Adrenal gland (tissue), 5 donors: ENCODE data around the gene AHCYL1.

Experiments
- POLR2A ChIP-seq, 2 donors: fragments of 450-650 bp; IDR thresholded peaks; one replicate each; pipeline ENCODE4 v1.6.1; 2017; ENCODE audit warnings: antibody characterized with exemption in 2 of 2, mild to moderate bottlenecking in 2 of 2, moderate library complexity in 1 of 2
- TF ChIP-seq, protein P1 (sequence below), 6 experiments: fragments of 450-650 bp in 4 of 6; fragments of 200-600 bp in 2 of 6; sonication (generic) in 1 of 6; IDR thresholded peaks; 1 replicate in 5 of 6; 2 replicates in 1 of 6; pipeline versions ENCODE4 v1.5.1 to v1.8.0; 2016 to 2021; ENCODE audit warnings: antibody characterized with exemption in 6 of 6, mild to moderate bottlenecking in 2 of 6, moderate library complexity in 1 of 6
- donor health status: DM: no; HTN: no; CAD: no.

DNA sequence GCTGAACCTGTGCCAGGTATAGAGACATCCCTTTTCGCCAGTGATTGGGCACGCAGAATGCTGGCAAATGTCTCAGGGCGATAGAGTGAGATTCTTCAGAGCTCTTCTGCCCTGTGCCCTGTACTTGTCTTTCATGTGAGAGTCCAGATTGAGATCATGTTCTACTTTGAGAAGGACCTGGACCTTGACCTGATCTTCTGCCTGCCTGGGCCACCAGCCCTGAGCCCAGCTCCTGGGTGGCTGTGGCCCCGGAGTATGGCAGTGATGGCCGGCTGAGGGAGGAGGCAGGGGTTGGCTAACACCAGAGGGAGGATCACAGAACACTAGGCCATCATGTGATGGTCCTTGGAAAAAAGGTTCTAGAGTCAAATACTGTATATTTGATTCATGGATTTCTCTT, 63.7 kb downstream of the AHCYL1 start:
- TF ChIP-seq, protein P1, sequence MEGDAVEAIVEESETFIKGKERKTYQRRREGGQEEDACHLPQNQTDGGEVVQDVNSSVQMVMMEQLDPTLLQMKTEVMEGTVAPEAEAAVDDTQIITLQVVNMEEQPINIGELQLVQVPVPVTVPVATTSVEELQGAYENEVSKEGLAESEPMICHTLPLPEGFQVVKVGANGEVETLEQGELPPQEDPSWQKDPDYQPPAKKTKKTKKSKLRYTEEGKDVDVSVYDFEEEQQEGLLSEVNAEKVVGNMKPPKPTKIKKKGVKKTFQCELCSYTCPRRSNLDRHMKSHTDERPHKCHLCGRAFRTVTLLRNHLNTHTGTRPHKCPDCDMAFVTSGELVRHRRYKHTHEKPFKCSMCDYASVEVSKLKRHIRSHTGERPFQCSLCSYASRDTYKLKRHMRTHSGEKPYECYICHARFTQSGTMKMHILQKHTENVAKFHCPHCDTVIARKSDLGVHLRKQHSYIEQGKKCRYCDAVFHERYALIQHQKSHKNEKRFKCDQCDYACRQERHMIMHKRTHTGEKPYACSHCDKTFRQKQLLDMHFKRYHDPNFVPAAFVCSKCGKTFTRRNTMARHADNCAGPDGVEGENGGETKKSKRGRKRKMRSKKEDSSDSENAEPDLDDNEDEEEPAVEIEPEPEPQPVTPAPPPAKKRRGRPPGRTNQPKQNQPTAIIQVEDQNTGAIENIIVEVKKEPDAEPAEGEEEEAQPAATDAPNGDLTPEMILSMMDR (IDR thresholded peaks at IDR 0.05), result no peak
- no peak for TF ChIP-seq POLR2A (IDR thresholded peaks at IDR 0.05)
